GM04503 (cell line): Measurements from ENCODE around the gene RSPH4A.
A peak's percentile ranks its signal among the peaks of the same experiment; 100 is the strongest.
"Not testable (repeated sequence)": the region's sequence is repeated elsewhere in the genome, so short reads cannot be mapped to it uniquely, and the experiment has no call there.

Source experiments
- DNase-seq: peaks from one replicate; pipeline ENCODE4 v3.0.0-alpha.2; 2012; ENCODE audit warnings: low read depth

The RSPH4A gene

GRCh38 chr6:116629563-116629981, 13.3 kb downstream of the RSPH4A start:
- no peak for DNase-seq

- no peak for DNase-seq
These were observed 15.2 kb downstream of the RSPH4A start for GRCh38 chr6:116631379-116631990.

DNA sequence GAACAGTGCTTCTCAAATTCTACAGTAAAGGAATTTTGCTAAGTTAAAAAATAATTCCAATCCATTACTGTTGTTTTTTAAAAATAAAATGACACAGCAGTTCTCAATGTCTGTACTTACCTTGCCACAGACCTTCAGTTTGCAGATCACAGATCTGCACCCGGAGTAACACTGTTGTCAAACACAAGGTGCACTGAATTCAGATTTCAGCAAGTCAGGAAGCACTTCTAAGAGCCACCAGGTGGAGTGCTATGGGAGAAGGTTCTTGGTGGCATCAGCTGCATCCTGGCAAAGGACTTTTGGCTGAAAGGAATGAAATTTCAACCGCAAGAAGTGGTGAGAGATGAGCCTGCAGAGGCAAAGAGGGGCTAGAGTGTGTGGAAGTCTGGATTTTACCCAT, 17.4 kb downstream of the RSPH4A start:
- DNase-seq = no peak

DNA sequence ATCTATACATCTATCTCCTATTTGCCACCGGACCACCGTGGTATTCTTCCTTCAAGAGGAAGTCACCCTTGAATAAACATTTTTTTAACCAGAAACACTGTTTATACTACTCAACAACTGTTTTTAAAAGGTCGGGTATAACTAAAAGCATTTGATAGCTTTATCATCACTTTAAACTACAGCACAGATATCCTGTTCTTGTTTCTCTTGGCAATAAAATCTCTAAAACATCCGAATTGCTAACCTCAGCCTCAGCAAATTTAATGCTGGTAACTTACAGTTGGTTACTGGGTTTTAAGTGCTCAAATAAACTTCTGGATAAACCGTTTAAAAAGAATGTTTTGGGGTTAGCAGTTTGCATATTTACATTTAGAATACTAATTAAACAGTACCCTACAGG, 31.9 kb downstream of the RSPH4A start:
- DNase-seq = no peak

- DNase-seq = no peak
These were observed 32.9 kb downstream of the RSPH4A start for GRCh38 chr6:116649129-116649528.

DNA sequence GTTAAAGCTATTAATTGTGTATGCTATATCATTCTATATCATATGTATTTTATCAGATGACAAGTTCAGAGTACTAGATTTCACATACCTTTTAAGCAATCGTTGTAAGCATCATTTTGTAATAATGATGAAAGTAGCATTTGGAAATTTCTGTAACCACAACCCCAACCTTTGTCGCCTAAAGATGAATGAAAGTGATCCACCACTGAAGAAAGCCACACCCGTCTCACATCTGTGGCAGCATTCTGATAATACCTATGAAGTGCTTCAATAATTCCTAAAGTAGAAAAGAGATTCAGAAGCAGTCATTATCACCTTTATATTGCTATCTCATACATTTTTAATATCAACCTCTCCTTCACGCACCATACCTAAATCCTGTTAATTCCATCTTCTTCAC, 35.6 kb downstream of the RSPH4A start:
- DNase-seq = no peak

- DNase-seq = no peak
These were observed 45.3 kb downstream of the RSPH4A start for GRCh38 chr6:116661594-116661993.

- DNase-seq = no peak
These were observed 45.9 kb downstream of the RSPH4A start for GRCh38 chr6:116662202-116662601.

- no peak for DNase-seq
These were observed 47.0 kb downstream of the RSPH4A start for GRCh38 chr6:116663308-116663707.

- DNase-seq = not testable (repeated sequence)
These were observed 47.9 kb downstream of the RSPH4A start for GRCh38 chr6:116664169-116664568.

DNA sequence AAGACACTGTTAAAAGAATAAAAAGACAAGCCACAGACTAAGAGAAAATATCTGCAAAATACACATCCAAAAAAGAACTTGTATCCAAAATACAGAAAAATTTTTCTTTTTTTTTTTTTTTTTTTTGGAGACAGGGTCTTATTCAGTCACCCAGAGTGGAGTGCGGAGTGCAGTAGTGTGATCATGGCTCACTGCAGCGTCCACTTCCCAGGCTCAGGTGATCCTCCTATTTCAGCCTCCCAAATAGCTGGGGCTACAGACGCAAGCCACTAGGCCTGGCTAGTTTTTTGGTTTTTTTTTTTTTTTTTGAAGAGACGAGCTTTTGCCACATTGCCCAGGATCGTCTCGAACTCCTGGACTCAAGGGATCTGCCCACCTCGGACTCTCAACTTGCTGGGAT, 49.2 kb downstream of the RSPH4A start:
- no peak for DNase-seq

DNA sequence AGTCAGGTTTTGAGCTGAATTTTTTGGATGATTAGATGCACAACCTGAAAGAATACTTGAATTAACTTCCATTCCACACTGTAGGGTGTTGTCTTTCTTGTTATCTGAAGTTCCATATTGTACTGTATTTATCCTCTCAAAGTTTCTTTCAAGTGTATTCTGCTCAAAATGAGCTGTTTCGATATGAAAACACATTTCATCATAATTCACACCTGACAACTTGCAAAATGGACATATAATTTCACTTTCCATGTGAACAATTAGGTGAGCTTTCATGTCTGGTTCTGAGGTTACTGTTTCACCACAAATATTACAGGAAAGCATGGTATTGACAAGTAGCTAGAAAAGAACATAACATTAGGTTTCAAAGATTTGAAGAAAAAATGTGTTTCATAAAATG, 50.6 kb downstream of the RSPH4A start:
- DNase-seq = no peak

DNA sequence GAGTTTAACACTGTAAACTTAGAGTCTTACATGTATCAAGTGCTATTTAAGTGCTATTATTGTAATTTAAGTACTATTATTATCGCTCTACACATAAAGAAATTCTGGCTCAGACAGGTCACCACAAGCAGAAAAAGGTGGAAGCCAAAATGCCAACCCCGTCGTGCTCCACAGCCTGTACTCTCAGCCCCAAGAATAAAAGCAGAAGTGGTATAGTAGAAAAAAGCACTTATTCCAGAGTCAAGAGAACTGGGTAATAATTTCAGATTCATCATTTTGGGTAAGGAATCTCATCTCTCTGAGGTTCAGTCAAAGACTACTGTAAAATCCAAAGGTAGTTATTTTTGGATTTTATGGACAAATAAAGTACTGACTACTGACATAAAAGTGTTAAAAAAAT, 51.3 kb downstream of the RSPH4A start:
- no peak for DNase-seq

DNA sequence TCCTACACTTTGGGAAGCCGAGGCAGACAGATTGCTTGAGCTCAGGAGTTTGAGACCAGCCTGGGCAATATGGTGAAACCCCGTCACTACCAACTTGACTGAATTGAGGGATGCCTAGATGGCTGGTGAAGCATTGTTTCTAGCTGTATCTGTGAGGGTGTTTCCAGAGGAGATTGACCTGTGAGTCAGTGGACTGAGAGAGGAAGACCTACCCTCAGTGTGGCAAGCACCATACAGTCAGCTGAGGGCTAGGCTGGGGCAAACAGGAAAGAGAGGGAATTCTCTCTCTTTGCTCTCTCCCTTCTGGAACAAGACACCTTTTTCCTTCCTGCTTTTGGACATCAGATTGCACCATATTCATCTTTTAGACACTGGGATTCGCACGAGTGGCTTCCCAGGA, 56.0 kb downstream of the RSPH4A start:
- DNase-seq = no peak

- DNase-seq = no peak
These were observed 59.7 kb downstream of the RSPH4A start for GRCh38 chr6:116676021-116676420.

GRCh38 chr6:116680880-116681672, 64.8 kb downstream of the RSPH4A start, which contains the start of gene KPNA5:
KPNA5 (plus strand) TSS chr6:116681211; CDS start chr6:116681335, 124 bp downstream.
- peak; percentile 30 for DNase-seq

DNA sequence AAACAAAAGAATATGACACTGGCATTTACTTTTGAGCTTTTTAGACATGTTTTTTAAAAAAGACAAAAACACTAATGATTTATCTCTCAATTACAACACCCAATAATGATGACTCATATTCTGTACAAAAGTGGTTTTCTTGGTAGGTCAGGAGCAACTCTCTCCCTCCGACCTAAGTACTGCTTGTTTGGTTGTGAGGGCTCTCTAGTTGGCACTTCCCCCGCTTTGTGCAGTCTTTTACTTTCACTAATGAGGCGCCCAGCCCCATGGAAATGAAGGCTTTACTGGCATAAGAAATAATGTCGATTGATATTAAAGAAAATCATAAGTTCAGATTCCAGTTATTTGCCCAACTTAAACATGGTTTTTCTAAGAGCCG, 66.0 kb downstream of the RSPH4A start:
- peak; percentile 22 for DNase-seq
